CD4-positive, alpha-beta T cell treated with Interleukin-1 beta for 1 hour (primary cell): ENCODE results near the gene UGT8.
A peak's percentile ranks its signal among the peaks of the same experiment; 100 is the strongest.
"Not testable (repeated sequence)": the region's sequence is repeated elsewhere in the genome, so short reads cannot be mapped to it uniquely, and the experiment has no call there.

Experiments
- DNase-seq, 2 donors: peaks; one replicate each; pipeline ENCODE4 v3.0.0-alpha.2; 2020 to 2022

UGT8 gene

GRCh38 chr4:114606245-114606644 is 7.6 kb downstream of the UGT8 start:
- DNase-seq = no peak

- no peak for DNase-seq
These were observed 8.4 kb downstream of the UGT8 start for GRCh38 chr4:114607056-114607455.

GRCh38 chr4:114613560-114613959 is 15.0 kb downstream of the UGT8 start:
- no peak for DNase-seq

- DNase-seq = no peak
These were observed 16.8 kb downstream of the UGT8 start for GRCh38 chr4:114615435-114615834.

GRCh38 chr4:114616036-114616435 is 17.4 kb downstream of the UGT8 start:
- not testable (repeated sequence) for DNase-seq

GRCh38 chr4:114626196-114626595 is 27.6 kb downstream of the UGT8 start:
- DNase-seq = no peak

- DNase-seq = no peak
These were observed 37.8 kb downstream of the UGT8 start for GRCh38 chr4:114636192-114636935.

- DNase-seq = no peak
These were observed 43.7 kb downstream of the UGT8 start for GRCh38 chr4:114642173-114642780.

- DNase-seq = no peak
These were observed 51.3 kb downstream of the UGT8 start for GRCh38 chr4:114649908-114650307.

GRCh38 chr4:114653675-114654074 is 55.1 kb downstream of the UGT8 start:
- no peak for DNase-seq

GRCh38 chr4:114654592-114654991 is 56.0 kb downstream of the UGT8 start:
- no peak for DNase-seq

- no peak for DNase-seq
These were observed 59.6 kb downstream of the UGT8 start for GRCh38 chr4:114658179-114658578.

- no peak for DNase-seq
These were observed 60.2 kb downstream of the UGT8 start for GRCh38 chr4:114658776-114659175.

GRCh38 chr4:114659386-114660008 is 60.9 kb downstream of the UGT8 start:
- DNase-seq = peak; percentile 31 to 38

GRCh38 chr4:114663083-114663482 is 64.5 kb downstream of the UGT8 start:
- no peak for DNase-seq

GRCh38 chr4:114668577-114668976 is 70.0 kb downstream of the UGT8 start:
- DNase-seq = no peak

GRCh38 chr4:114670733-114671132 is 72.1 kb downstream of the UGT8 start:
- not testable (repeated sequence) for DNase-seq

GRCh38 chr4:114673306-114673705 is 74.7 kb downstream of the UGT8 start:
- DNase-seq = no peak

- DNase-seq = no peak
These were observed 75.5 kb downstream of the UGT8 start for GRCh38 chr4:114674080-114674479.

GRCh38 chr4:114677346-114677979 is 78.9 kb downstream of the UGT8 start:
- no peak for DNase-seq

GRCh38 chr4:114684462-114684861 is 85.9 kb downstream of the UGT8 start:
- no peak for DNase-seq

- no peak for DNase-seq
These were observed 89.5 kb downstream of the UGT8 start for GRCh38 chr4:114688059-114688458.

GRCh38 chr4:114690571-114690970 is 92.0 kb downstream of the UGT8 start:
- no peak for DNase-seq

GRCh38 chr4:114691865-114692264 is 93.3 kb downstream of the UGT8 start:
- no peak for DNase-seq
